OCI-LY7 (cell line): ENCODE measurements around the gene DDX39B. TPM values are rescaled to one million over a fixed set of nuclear protein-coding genes. Genes with fewer than 3 reads are reported as not detected.
A peak's percentile ranks its signal among the peaks of the same experiment; 100 is the strongest.
"Not testable (repeated sequence)": the region's sequence is repeated elsewhere in the genome, so short reads cannot be mapped to it uniquely, and the experiment has no call there.

ENCODE experiments used
- BruUV-seq: library from RNA; stranded (reverse); fragments of 400-500 nt; replicated peaks from 2 replicates; lab custom pipeline; 2021; lab: Mats Ljungman, UMichigan
- CTCF ChIA-PET: fragments of 300-600 bp; sonication (Branson Sonifier 250); formaldehyde crosslinking; loops from one replicate; lab custom pipeline; 2022; ENCODE audit warnings: antibody characterized with exemption; ENCODE audit not compliant: unreplicated experiment; lab: Charles Lee
- POLR2A ChIA-PET: fragments of 300-600 bp; sonication (Branson Sonifier 250); formaldehyde crosslinking; loops from one replicate; lab custom pipeline; 2022; ENCODE audit warnings: antibody characterized with exemption; lab: Charles Lee
- DNase-seq: peaks from one replicate; pipeline ENCODE4 v3.0.0-alpha.2; 2015; ENCODE audit warnings: low spot score
- H2AFZ ChIP-seq: fragments of 200-600 bp; sonication (generic), shearing (Covaris generic); 2 replicates; pipeline ENCODE4 v1.6.1; 2014; ENCODE audit warnings: mild to moderate bottlenecking, antibody characterized with exemption, low read length, moderate library complexity
- H3K27ac ChIP-seq: fragments of 200-600 bp; sonication (generic); 2 replicates; pipeline ENCODE4 v1.5.1; 2014; ENCODE audit warnings: mixed run types, low read depth, mild to moderate bottlenecking, moderate library complexity, low read length, inconsistent platforms; ENCODE audit not compliant: poor library complexity, severe bottlenecking
- H3K36me3 ChIP-seq: fragments of 200-600 bp; sonication (generic); 2 replicates; pipeline ENCODE4 v1.6.1; 2014; ENCODE audit warnings: mild to moderate bottlenecking, antibody characterized with exemption, low read length, moderate library complexity, mixed read lengths; ENCODE audit not compliant: insufficient read depth
- H3K4me1 ChIP-seq: fragments of 200-600 bp; sonication (generic); 2 replicates; pipeline ENCODE4 v1.5.1; 2014; ENCODE audit warnings: mild to moderate bottlenecking, low read length; ENCODE audit not compliant: insufficient read depth, poor library complexity, severe bottlenecking
- H3K4me2 ChIP-seq: fragments of 200-600 bp; sonication (generic); 2 replicates; pipeline ENCODE4 v1.6.1; 2014; ENCODE audit warnings: mild to moderate bottlenecking, low read length
- H3K4me3 ChIP-seq: fragments of 200-600 bp; sonication (generic); 2 replicates; pipeline ENCODE4 v1.5.1; 2014; ENCODE audit warnings: mild to moderate bottlenecking, low read depth, low read length; ENCODE audit not compliant: poor library complexity, severe bottlenecking
- H3K79me2 ChIP-seq: fragments of 200-600 bp; sonication (generic); 2 replicates; pipeline ENCODE4 v1.6.1; 2016; ENCODE audit warnings: low read depth, mild to moderate bottlenecking, low read length, moderate library complexity, mixed read lengths; ENCODE audit not compliant: insufficient read depth
- H3K9me2 ChIP-seq: fragments of 200-600 bp; sonication (generic); 2 replicates; pipeline ENCODE4 v1.6.1; 2016; ENCODE audit warnings: mild to moderate bottlenecking, low read length, mixed read lengths; ENCODE audit not compliant: insufficient read depth
- H3K9me3 ChIP-seq: fragments of 200-600 bp; sonication (generic); 2 replicates; pipeline ENCODE4 v1.6.1; 2014; ENCODE audit warnings: mild to moderate bottlenecking, mixed run types, low read length, mixed read lengths
- H4K20me1 ChIP-seq: fragments of 200-600 bp; sonication (generic); 2 replicates; pipeline ENCODE4 v1.6.1; 2014; ENCODE audit warnings: mild to moderate bottlenecking, antibody characterized with exemption, low read length, moderate library complexity, mixed read lengths; ENCODE audit not compliant: insufficient read depth
- CTCF ChIP-seq: fragments of 200-600 bp; sonication (generic); conservative IDR thresholded peaks from 2 replicates; pipeline ENCODE4 v1.5.1; 2014; ENCODE audit warnings: mild to moderate bottlenecking, antibody characterized with exemption, low read length, moderate library complexity, mixed read lengths
- EZH2phosphoT487 ChIP-seq: fragments of 200-600 bp; sonication (generic); IDR thresholded peaks from 2 replicates; pipeline ENCODE4 v1.6.1; 2018; ENCODE audit warnings: low read depth, borderline replicate concordance, mild to moderate bottlenecking, mixed run types, antibody characterized with exemption, low read length, moderate library complexity, mixed read lengths
- intact Hi-C: fragments of 100-400 bp; cut with micrococcal nuclease; formaldehyde crosslinking; loops from one replicate; pipeline ENCODE4 v1.10.0; 2022; ENCODE audit not compliant: unreplicated experiment
- total RNA-seq, 2 experiments: library from RNA; depleted of rRNA in 1 of 2; stranded (reverse); fragments of >200 nt in 1 of 2; shearing (Covaris generic) in 1 of 2; gene quantifications; 2 replicates each; pipeline ENCODE4 v1.2.3, GENCODE V29; 2014 to 2022

DDX39B gene
- total RNA-seq, 2 experiments from 2014 or later: 481 to 736 TPM

- TF ChIP-seq CTCF (no peak), EZH2phosphoT487 (no peak)
- H3K79me2 ChIP-seq: peaks cover 81% of the 10 kb centered on the region
- intact Hi-C loops: loop anchor here (10.0 kb wide), 2 partner anchors 337 to 813 kb away; partner anchors contain the start of gene PPP1R18
- peaks cover 21% of the 10 kb centered on the region for H3K36me3 ChIP-seq
- peak within 1 kb of the TSS; percentile 78 for H3K27ac ChIP-seq
- H3K4me3 ChIP-seq: peak within 1 kb of the TSS; percentile 82
- H3K9me3 ChIP-seq: no peaks in the 10 kb centered on the region
- CTCF ChIA-PET: no interaction called here
- H2AFZ ChIP-seq: no peak within 1 kb of the TSS
- no peaks in the 10 kb centered on the region for H3K9me2 ChIP-seq
- H3K4me2 ChIP-seq: peak within 1 kb of the TSS; percentile 98
- DNase-seq: peak; percentile 86
- POLR2A ChIA-PET: interaction anchor here (0.5 to 3.4 kb wide), 4 partner anchors 44 to 647 kb away, joined by 3 to 20 read pairs (median 4); partner anchors contain the start of gene DDX39B
- BruUV-seq: no TSS peak
- H4K20me1 ChIP-seq: no peaks in the 10 kb centered on the region
- H3K4me1 ChIP-seq: peaks cover 21% of the 10 kb centered on the region
These were observed 44.0 kb downstream of the DDX39B start, which contains the start of gene MICB for GRCh38 chr6:31497531-31498476. Gene MICB, plus strand, starts transcription at chr6:31498145. Its CDS starts 49 bp downstream, at chr6:31498194.

- POLR2A ChIA-PET: interaction anchor here (0.7 to 3.4 kb wide), 2 partner anchors 45 to 882 kb away, joined by 6 to 20 read pairs; partner anchors contain the start of gene DDX39B
- CTCF ChIA-PET, H3K9me3 ChIP-seq, H3K9me2 ChIP-seq, H4K20me1 ChIP-seq, H2AFZ ChIP-seq, BruUV-seq: not testable (repeated sequence)
- TF ChIP-seq CTCF: peak; percentile 31; the same call in 1 of the 2 replicates
- peak; percentile 19 for DNase-seq
- intact Hi-C loops: loop anchor here (10.0 kb wide), 2 partner anchors 338 to 812 kb away; partner anchors contain the start of gene PPP1R18
- peak overlapping the region; percentile 82 for H3K4me3 ChIP-seq
- H3K36me3 ChIP-seq: peaks cover 15% of the 10 kb centered on the region
- H3K4me2 ChIP-seq: peak overlapping the region; percentile 98
- H3K4me1 ChIP-seq: peaks cover 28% of the 10 kb centered on the region
- H3K27ac ChIP-seq: peak overlapping the region; percentile 78
- peaks cover 78% of the 10 kb centered on the region for H3K79me2 ChIP-seq
These were observed 45.0 kb downstream of the DDX39B start for GRCh38 chr6:31496826-31497225.
